Trophoblast cell (in vitro differentiated cells and primary cell): ENCODE measurements around the gene TNFRSF14.
"Not testable (repeated sequence)": the region's sequence is repeated elsewhere in the genome, so short reads cannot be mapped to it uniquely, and the experiment has no call there.

Experiments used
- DNase-seq, 2 donors: peaks; one replicate each; pipeline ENCODE4 v3.0.0-alpha.2; 2016
- H2AFZ ChIP-seq: 2 replicates; pipeline ENCODE4 v1.6.1; 2013; ENCODE audit warnings: low read length, moderate library complexity, mild to moderate bottlenecking; ENCODE audit not compliant: insufficient read depth, poor library complexity
- H2AK5ac ChIP-seq: 2 replicates; pipeline ENCODE4 v1.6.1; 2013; ENCODE audit warnings: mild to moderate bottlenecking, low read length
- H2BK120ac ChIP-seq: 2 replicates; pipeline ENCODE4 v1.6.1; 2013; ENCODE audit warnings: low read length, mild to moderate bottlenecking, moderate library complexity; ENCODE audit not compliant: insufficient read depth, poor library complexity
- H2BK12ac ChIP-seq: 2 replicates; pipeline ENCODE4 v1.6.1; 2013; ENCODE audit warnings: mild to moderate bottlenecking, low read length, moderate library complexity
- H2BK5ac ChIP-seq: 2 replicates; pipeline ENCODE4 v1.6.1; 2013; ENCODE audit warnings: low read length, low read depth, moderate library complexity, mild to moderate bottlenecking; ENCODE audit not compliant: poor library complexity
- H3K14ac ChIP-seq: 2 replicates; pipeline ENCODE4 v1.6.1; 2013; ENCODE audit warnings: mild to moderate bottlenecking, low read length
- H3K18ac ChIP-seq: 2 replicates; pipeline ENCODE4 v1.6.1; 2013; ENCODE audit warnings: mild to moderate bottlenecking, low read length
- H3K23ac ChIP-seq: 2 replicates; pipeline ENCODE4 v1.6.1; 2013; ENCODE audit warnings: low read length
- H3K27ac ChIP-seq: 2 replicates; pipeline ENCODE4 v1.5.1; 2013; ENCODE audit warnings: low read depth, mild to moderate bottlenecking, inconsistent platforms, low read length, moderate library complexity
- H3K27me3 ChIP-seq: 2 replicates; pipeline ENCODE4 v1.6.1; 2013; ENCODE audit warnings: inconsistent platforms, mild to moderate bottlenecking, low read length, moderate library complexity; ENCODE audit not compliant: insufficient read depth
- H3K36me3 ChIP-seq, 2 experiments: 1 replicate in 1 of 2; 2 replicates in 1 of 2; pipeline ENCODE4 v1.6.1; 2013; ENCODE audit warnings: low read length in 2 of 2, mild to moderate bottlenecking in 2 of 2, moderate library complexity in 1 of 2; ENCODE audit not compliant: insufficient read depth in 2 of 2, control insufficient read depth in 1 of 2
- H3K4ac ChIP-seq: 2 replicates; pipeline ENCODE4 v1.6.1; 2013; ENCODE audit warnings: low read depth, mild to moderate bottlenecking, low read length, moderate library complexity
- H3K4me1 ChIP-seq, 2 experiments: 1 replicate in 1 of 2; 2 replicates in 1 of 2; pipeline ENCODE4 v1.6.1; 2013; ENCODE audit warnings: low read length in 2 of 2, mild to moderate bottlenecking in 2 of 2, moderate library complexity in 1 of 2; ENCODE audit not compliant: insufficient read depth in 2 of 2, control insufficient read depth in 1 of 2
- H3K4me2 ChIP-seq: 2 replicates; pipeline ENCODE4 v1.6.1; 2013; ENCODE audit warnings: inconsistent platforms, mild to moderate bottlenecking, low read length, moderate library complexity
- H3K4me3 ChIP-seq: 2 replicates; pipeline ENCODE4 v1.5.1; 2013; ENCODE audit warnings: mild to moderate bottlenecking, low read depth, low read length, inconsistent platforms
- H3K79me1 ChIP-seq: one replicate; pipeline ENCODE4 v1.6.1; 2013; ENCODE audit warnings: low read length
- H3K79me2 ChIP-seq: 2 replicates; pipeline ENCODE4 v1.6.1; 2013; ENCODE audit warnings: low read length, mild to moderate bottlenecking; ENCODE audit not compliant: control insufficient read depth, insufficient read depth, poor library complexity
- H3K9ac ChIP-seq: 2 replicates; pipeline ENCODE4 v1.6.1; 2013; ENCODE audit warnings: mild to moderate bottlenecking, low read length
- H3K9me3 ChIP-seq: 2 replicates; pipeline ENCODE4 v1.6.1; 2013; ENCODE audit warnings: low read depth, mild to moderate bottlenecking, control low read depth, inconsistent platforms, low read length; ENCODE audit not compliant: insufficient read depth
- H4K12ac ChIP-seq: 2 replicates; pipeline ENCODE4 v1.6.1; 2013; ENCODE audit warnings: low read depth, mild to moderate bottlenecking, low read length, moderate library complexity
- H4K8ac ChIP-seq: 2 replicates; pipeline ENCODE4 v1.6.1; 2013; ENCODE audit warnings: low read depth, mild to moderate bottlenecking, low read length, moderate library complexity
- H4K91ac ChIP-seq: one replicate; pipeline ENCODE4 v1.6.1; 2013; ENCODE audit warnings: low read depth, mild to moderate bottlenecking, low read length, moderate library complexity
- WGBS: extraction: QIAGEN DNeasy Blood & Tissue Kit; methylation state at CpG from one replicate; pipeline ENCODE4 v1.1.7; 2013; ENCODE audit warnings: missing lambda C conversion rate; ENCODE audit not compliant: insufficient read length, insufficient coverage; ENCODE audit errors: extremely low coverage; 5-methylcytosine and 5-hydroxymethylcytosine counted together

TNFRSF14 gene

GRCh38 chr1:2550309-2550861 lies 5.8 kb upstream of the TNFRSF14 start:
- no CpG with 5 or more reads among the region's 12 CpGs for WGBS
- not testable (repeated sequence) for H4K12ac ChIP-seq, H4K91ac ChIP-seq, H3K36me3 ChIP-seq, H3K9me3 ChIP-seq, H3K23ac ChIP-seq, H2AFZ ChIP-seq, H2BK5ac ChIP-seq, H4K8ac ChIP-seq, H3K4me3 ChIP-seq, H3K14ac ChIP-seq, H2BK12ac ChIP-seq, H3K4me2 ChIP-seq, DNase-seq, H3K4ac ChIP-seq, H3K27me3 ChIP-seq, H3K27ac ChIP-seq, H3K18ac ChIP-seq, H3K9ac ChIP-seq, H3K79me1 ChIP-seq, H2BK120ac ChIP-seq, H3K79me2 ChIP-seq, H2AK5ac ChIP-seq
- H3K4me1 ChIP-seq, result peaks cover 13 to 17% of the 10 kb centered on the region in 2 experiments

GRCh38 chr1:2551544-2551943 lies 4.6 kb upstream of the TNFRSF14 start:
- not testable (repeated sequence) for H3K79me1 ChIP-seq, H3K23ac ChIP-seq, H3K9me3 ChIP-seq, H3K4ac ChIP-seq, H3K27ac ChIP-seq, H4K8ac ChIP-seq, H3K14ac ChIP-seq, H2AFZ ChIP-seq, H3K27me3 ChIP-seq, H3K4me2 ChIP-seq, DNase-seq, H3K36me3 ChIP-seq, H2BK120ac ChIP-seq, H4K12ac ChIP-seq, H3K4me3 ChIP-seq, H3K9ac ChIP-seq, H2BK5ac ChIP-seq, H2BK12ac ChIP-seq, H2AK5ac ChIP-seq, H4K91ac ChIP-seq, H3K79me2 ChIP-seq, H3K18ac ChIP-seq
- peaks cover 8 to 12% of the 10 kb centered on the region in 2 experiments for H3K4me1 ChIP-seq
- WGBS, result no CpG with 5 or more reads among the region's 9 CpGs

- Histone ChIP-seq H3K27ac (no peak overlapping the region), H4K12ac (no peak overlapping the region), H3K14ac (no peak overlapping the region), H3K4me1 (peaks cover 2 to 6% of the 10 kb centered on the region in 2 experiments), H2BK120ac (no peak overlapping the region), H2AK5ac (no peak overlapping the region), H3K4me3 (no peak overlapping the region), H3K4ac (no peak overlapping the region), H2BK5ac (no peak overlapping the region), H2BK12ac (no peak overlapping the region), H3K27me3 (no peaks in the 10 kb centered on the region), H3K9me3 (no peaks in the 10 kb centered on the region), H3K79me2 (no peaks in the 10 kb centered on the region), H3K79me1 (no peaks in the 10 kb centered on the region), H3K4me2 (no peak overlapping the region), H3K18ac (no peak overlapping the region), H3K23ac (no peak overlapping the region), H3K9ac (no peak overlapping the region), H3K36me3 (no peaks in the 10 kb centered on the region), H4K8ac (no peak overlapping the region), H2AFZ (no peak overlapping the region), H4K91ac (no peak overlapping the region)
- DNase-seq, result no peak
- no CpG with 5 or more reads among the region's 26 CpGs for WGBS
Observed at GRCh38 chr1:2552189-2552588, 4.0 kb upstream of the TNFRSF14 start.

- not testable (repeated sequence) for H3K4me1 ChIP-seq, H3K9ac ChIP-seq, H3K27me3 ChIP-seq, H3K79me1 ChIP-seq, H4K12ac ChIP-seq, H2BK5ac ChIP-seq, H2BK12ac ChIP-seq, H3K4me2 ChIP-seq, H4K91ac ChIP-seq, H3K4ac ChIP-seq, H4K8ac ChIP-seq, H3K23ac ChIP-seq, H2AK5ac ChIP-seq, H3K27ac ChIP-seq, DNase-seq, H3K18ac ChIP-seq, H3K79me2 ChIP-seq, H2AFZ ChIP-seq, H3K14ac ChIP-seq, H3K36me3 ChIP-seq, H3K9me3 ChIP-seq, H2BK120ac ChIP-seq, H3K4me3 ChIP-seq
- WGBS, result no CpG with 5 or more reads among the region's 9 CpGs
Observed at GRCh38 chr1:2553076-2553475, 3.1 kb upstream of the TNFRSF14 start.
